Astrocyte of the spinal cord (primary cell): ENCODE measurements around the gene CDK5RAP3.
"Not testable (repeated sequence)": the region's sequence is repeated elsewhere in the genome, so short reads cannot be mapped to it uniquely, and the experiment has no call there.

Experiments used
- DNase-seq: peaks from one replicate; pipeline ENCODE4 v3.0.0; 2011; ENCODE audit warnings: low read depth, low spot score
- H3K4me3 ChIP-seq: 2 replicates; pipeline ENCODE4 v1.5.1; 2011; ENCODE audit warnings: low read depth, mild to moderate bottlenecking, low read length, moderate library complexity
- CTCF ChIP-seq: IDR thresholded peaks from 2 replicates; pipeline ENCODE4 v1.5.1; 2012; ENCODE audit warnings: low read depth, mild to moderate bottlenecking, low read length, inconsistent platforms
- in situ Hi-C: cut with HindIII; loops from 2 replicates; pipeline ENCODE4 v1.10.0; 2017; ENCODE audit warnings: low sequenced_read_pairs

Gene CDK5RAP3

GRCh38 chr17:48016112-48016511 is 45.2 kb downstream of the CDK5RAP3 start:
- in situ Hi-C loops: no loop called here
- no peak for DNase-seq
- no peak overlapping the region for H3K4me3 ChIP-seq
- no peak for TF ChIP-seq CTCF

GRCh38 chr17:48017817-48018158 is 46.9 kb downstream of the CDK5RAP3 start:
- in situ Hi-C loops, H3K4me3 ChIP-seq, DNase-seq: not testable (repeated sequence)

GRCh38 chr17:48021934-48022333 is 51.0 kb downstream of the CDK5RAP3 start:
- no peak for DNase-seq
- in situ Hi-C loops: no loop called here
- no peak overlapping the region for H3K4me3 ChIP-seq
- TF ChIP-seq CTCF: no peak

GRCh38 chr17:48022901-48023300 is 52.0 kb downstream of the CDK5RAP3 start:
- no peak overlapping the region for H3K4me3 ChIP-seq
- TF ChIP-seq CTCF: no peak
- in situ Hi-C loops: no loop called here
- no peak for DNase-seq

- H3K4me3 ChIP-seq: peak overlapping the region; percentile 41
- peak; percentile 59 for DNase-seq
- TF ChIP-seq CTCF: no peak
- in situ Hi-C loops: no loop called here
These were observed 52.7 kb downstream of the CDK5RAP3 start for GRCh38 chr17:48023400-48024148.

GRCh38 chr17:48024149-48025039 is 53.5 kb downstream of the CDK5RAP3 start:
- no peak for DNase-seq
- in situ Hi-C loops: no loop called here
- peak overlapping the region; percentile 41 for H3K4me3 ChIP-seq
- no peak for TF ChIP-seq CTCF
